Central memory CD8-positive, alpha-beta T cell (primary cell): ENCODE measurements around the gene TRIM64C.
"Not testable (repeated sequence)": the region's sequence is repeated elsewhere in the genome, so short reads cannot be mapped to it uniquely, and the experiment has no call there.

Source experiments
- ATAC-seq: fragments of 150-1000 bp; cut with Tn5 transposase; replicated peaks from 2 replicates; pipeline ENCODE4 v1.10.0; 2022; ENCODE audit warnings: mild to moderate bottlenecking, moderate FRiP score, moderate number of reproducible peaks; ENCODE audit not compliant: poor library complexity, severe bottlenecking; ENCODE audit errors: extremely low read depth
- DNase-seq, 2 donors: peaks; one replicate each; pipeline ENCODE4 v3.0.0; 2021; ENCODE audit warnings: low spot score in 2 of 2
- H3K27ac Mint-ChIP-seq: one replicate; pipeline ENCODE4 v1.8.0; 2022; ENCODE audit warnings: low read depth, mild to moderate bottlenecking, moderate library complexity, mixed read lengths
- H3K27me3 Mint-ChIP-seq: one replicate; pipeline ENCODE4 v1.8.0; 2022; ENCODE audit warnings: mixed read lengths
- H3K36me3 Mint-ChIP-seq: one replicate; pipeline ENCODE4 v1.8.0; 2022; ENCODE audit warnings: mild to moderate bottlenecking, moderate library complexity, mixed read lengths; ENCODE audit not compliant: insufficient read depth
- H3K4me1 Mint-ChIP-seq: one replicate; pipeline ENCODE4 v1.8.0; 2022; ENCODE audit warnings: mixed read lengths
- H3K4me3 Mint-ChIP-seq: one replicate; pipeline ENCODE4 v1.8.0; 2022; ENCODE audit warnings: mild to moderate bottlenecking, moderate library complexity, mixed read lengths
- H3K9me3 Mint-ChIP-seq: one replicate; pipeline ENCODE4 v1.8.0; 2022; ENCODE audit warnings: mixed read lengths

The TRIM64C gene, protein sequence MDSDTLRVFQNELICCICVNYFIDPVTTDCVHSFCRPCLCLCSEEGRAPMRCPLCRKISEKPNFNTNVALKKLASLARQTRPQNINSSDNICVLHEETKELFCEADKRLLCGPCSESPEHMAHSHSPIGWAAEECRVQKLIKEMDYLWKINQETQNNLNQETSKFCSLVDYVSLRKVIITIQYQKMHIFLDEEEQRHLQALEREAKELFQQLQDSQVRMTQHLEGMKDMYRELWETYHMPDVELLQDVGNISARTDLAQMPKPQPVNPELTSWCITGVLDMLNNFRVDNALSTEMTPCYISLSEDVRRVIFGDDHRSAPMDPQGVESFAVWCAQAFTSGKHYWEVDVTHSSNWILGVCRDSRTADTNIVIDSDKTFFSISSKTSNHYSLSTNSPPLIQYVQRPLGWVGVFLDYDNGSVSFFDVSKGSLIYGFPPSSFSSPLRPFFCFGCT

GRCh38 chr11:49059012-49059411, at the start of gene TRIM64C:
Gene TRIM64C, minus strand, starts transcription at chr11:49059112. Its CDS starts 0 bp downstream, at chr11:49059112.
- not testable (repeated sequence) for H3K27ac Mint-ChIP-seq, H3K4me3 Mint-ChIP-seq, H3K36me3 Mint-ChIP-seq, DNase-seq, ATAC-seq, H3K9me3 Mint-ChIP-seq, H3K27me3 Mint-ChIP-seq, H3K4me1 Mint-ChIP-seq

- not testable (repeated sequence) for ATAC-seq, H3K27me3 Mint-ChIP-seq, DNase-seq, H3K4me1 Mint-ChIP-seq, H3K27ac Mint-ChIP-seq, H3K9me3 Mint-ChIP-seq, H3K4me3 Mint-ChIP-seq, H3K36me3 Mint-ChIP-seq
Measured at GRCh38 chr11:49102356-49102755, 43.4 kb upstream of the TRIM64C start.

DNA sequence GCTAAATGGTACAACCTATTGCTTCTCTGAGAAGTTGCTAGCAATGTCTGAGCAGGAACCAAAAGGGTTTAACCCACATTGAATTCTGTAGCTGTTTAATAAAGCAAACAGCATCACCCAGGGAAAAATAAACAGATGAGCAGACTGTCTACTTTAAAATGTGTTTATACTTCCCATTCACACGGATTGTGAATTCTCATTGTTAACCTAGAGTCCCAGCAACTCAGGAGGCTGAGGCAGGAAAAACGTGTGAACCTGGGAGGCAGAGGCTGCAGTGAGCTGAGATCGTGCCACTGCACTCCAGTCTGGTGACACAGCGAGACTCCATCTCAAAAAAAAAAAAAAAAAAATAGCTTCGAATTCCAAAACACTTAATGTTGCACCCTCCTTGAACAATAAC, 11.0 kb upstream of the TRIM64C start:
- not testable (repeated sequence) for H3K9me3 Mint-ChIP-seq, H3K27me3 Mint-ChIP-seq

DNA sequence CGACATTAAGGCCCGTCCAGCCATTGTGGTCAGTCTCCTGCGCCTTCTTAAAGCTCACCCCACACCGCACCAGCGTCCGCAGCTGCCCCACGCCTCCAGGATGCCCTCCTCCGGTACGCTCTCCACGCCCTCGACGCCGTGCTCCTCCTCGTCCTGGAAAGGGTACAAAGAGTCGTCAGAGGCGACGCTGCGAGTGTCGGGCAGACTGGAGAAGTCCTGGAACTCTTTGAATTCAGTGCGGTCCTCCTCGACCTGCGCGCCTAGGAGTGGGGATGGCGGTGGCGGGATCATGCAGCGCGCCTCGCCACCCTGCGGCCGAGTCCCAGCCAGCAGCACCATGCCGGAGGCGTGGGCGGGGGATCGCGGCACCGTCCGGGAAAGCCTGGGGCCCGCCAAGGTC, 9.1 kb downstream of the TRIM64C start:
- not testable (repeated sequence) for DNase-seq, ATAC-seq, H3K27me3 Mint-ChIP-seq, H3K4me1 Mint-ChIP-seq, H3K27ac Mint-ChIP-seq, H3K9me3 Mint-ChIP-seq, H3K36me3 Mint-ChIP-seq, H3K4me3 Mint-ChIP-seq

More for the DNA sequence above, 11.0 kb upstream of the TRIM64C start:
- not testable (repeated sequence) for H3K27ac Mint-ChIP-seq, H3K4me1 Mint-ChIP-seq, H3K4me3 Mint-ChIP-seq, ATAC-seq, H3K36me3 Mint-ChIP-seq, DNase-seq

- H3K36me3 Mint-ChIP-seq = not testable (repeated sequence)
Measured at GRCh38 chr11:49048229-49048628, 10.7 kb downstream of the TRIM64C start.

DNA sequence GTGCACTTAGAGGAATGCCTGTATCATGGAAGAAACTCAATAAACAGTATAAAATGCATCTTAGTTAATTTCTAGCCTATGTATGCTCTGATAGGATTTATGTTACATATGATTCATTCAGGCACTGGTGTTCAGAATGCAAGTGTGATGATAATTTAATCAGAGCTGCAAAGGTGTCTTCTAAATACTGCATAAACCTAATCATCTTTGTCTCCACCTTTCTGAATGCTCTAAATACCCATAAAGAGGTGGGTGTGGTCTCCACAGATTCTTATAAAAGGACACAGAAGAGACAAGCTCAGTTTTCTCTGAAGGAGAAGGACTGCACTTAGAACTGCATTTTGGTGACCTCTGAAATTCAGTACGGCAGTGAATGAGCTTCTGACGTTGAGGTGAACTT, 30.4 kb downstream of the TRIM64C start, which contains the start of gene TRIM49B:
Gene TRIM49B, plus strand, starts transcription at position 301 of the 400 bp plus-strand sequence. CDS start 2,777 bp downstream, outside the sequence.
- ATAC-seq, H3K27ac Mint-ChIP-seq, H3K9me3 Mint-ChIP-seq, H3K27me3 Mint-ChIP-seq, DNase-seq, H3K36me3 Mint-ChIP-seq, H3K4me3 Mint-ChIP-seq, H3K4me1 Mint-ChIP-seq: not testable (repeated sequence)

More at GRCh38 chr11:49048229-49048628, 10.7 kb downstream of the TRIM64C start:
- not testable (repeated sequence) for ATAC-seq, H3K4me3 Mint-ChIP-seq, H3K4me1 Mint-ChIP-seq, H3K9me3 Mint-ChIP-seq, DNase-seq, H3K27me3 Mint-ChIP-seq, H3K27ac Mint-ChIP-seq
